HEK293T (cell line): ENCODE measurements around the gene RETSAT.

Source experiments
- CTCF ChIA-PET: fragments of 350-600 bp; formaldehyde crosslinking; extraction: SDS; loops from one replicate; lab custom pipeline; 2021; ENCODE audit warnings: antibody characterized with exemption, inconsistent platforms; lab: Yijun Ruan, JAX
- POLR2A ChIA-PET: fragments of 350-600 bp; formaldehyde crosslinking; extraction: SDS; loops from one replicate; lab custom pipeline; 2020; ENCODE audit warnings: antibody characterized with exemption, inconsistent platforms; lab: Yijun Ruan, JAX
- DNase-seq: peaks from one replicate; pipeline ENCODE4 v3.0.0; 2012; ENCODE audit warnings: mixed read lengths; ENCODE audit errors: extremely low spot score
- ARNT ChIP-seq: fragments of 450-650 bp; IDR thresholded peaks from 2 replicates; pipeline ENCODE4 v1.6.1; 2017; ENCODE audit warnings: mild to moderate bottlenecking
- CTBP1 ChIP-seq: fragments of 450-650 bp; IDR thresholded peaks from 2 replicates; pipeline ENCODE4 v1.6.1; 2016; ENCODE audit warnings: borderline replicate concordance
- ELF4 ChIP-seq: fragments of 450-650 bp; IDR thresholded peaks from 2 replicates; pipeline ENCODE4 v1.6.1; 2017; ENCODE audit warnings: antibody characterized with exemption
- FOXA1 ChIP-seq: fragments of 450-650 bp; IDR thresholded peaks from 2 replicates; pipeline ENCODE4 v1.6.1; 2016; ENCODE audit warnings: mild to moderate bottlenecking
- FOXK2 ChIP-seq: fragments of 450-650 bp; IDR thresholded peaks from 2 replicates; pipeline ENCODE4 v1.6.1; 2016; ENCODE audit warnings: mild to moderate bottlenecking
- FOXM1 ChIP-seq: fragments of 450-650 bp; IDR thresholded peaks from 2 replicates; pipeline ENCODE4 v1.6.1; 2017; ENCODE audit warnings: mild to moderate bottlenecking, borderline replicate concordance
- HDGF ChIP-seq: fragments of 450-650 bp; IDR thresholded peaks from 2 replicates; pipeline ENCODE4 v1.6.1; 2017; ENCODE audit warnings: antibody characterized with exemption, borderline replicate concordance
- L3MBTL2 ChIP-seq: fragments of 450-650 bp; conservative IDR thresholded peaks from 2 replicates; pipeline ENCODE4 v1.6.1; 2016; ENCODE audit warnings: mild to moderate bottlenecking
- LEF1 ChIP-seq: fragments of 450-650 bp; IDR thresholded peaks from 2 replicates; pipeline ENCODE4 v1.6.1; 2017; ENCODE audit warnings: mild to moderate bottlenecking, borderline replicate concordance
- NFRKB ChIP-seq: fragments of 450-650 bp; IDR thresholded peaks from 2 replicates; pipeline ENCODE4 v1.6.1; 2016; ENCODE audit warnings: mild to moderate bottlenecking, moderate library complexity
- SUZ12 ChIP-seq: fragments of 450-650 bp; IDR thresholded peaks from 2 replicates; pipeline ENCODE4 v1.6.1; 2016; ENCODE audit warnings: mild to moderate bottlenecking
- TARDBP ChIP-seq: fragments of 450-650 bp; IDR thresholded peaks from 2 replicates; pipeline ENCODE4 v1.6.1; 2016
- ZNF384 ChIP-seq: fragments of 450-650 bp; IDR thresholded peaks from 2 replicates; pipeline ENCODE4 v1.6.1; 2016
- TF ChIP-seq, protein P1 (sequence below): fragments of 450-650 bp; IDR thresholded peaks from 2 replicates; pipeline ENCODE4 v1.6.1; 2016

RETSAT gene

DNA sequence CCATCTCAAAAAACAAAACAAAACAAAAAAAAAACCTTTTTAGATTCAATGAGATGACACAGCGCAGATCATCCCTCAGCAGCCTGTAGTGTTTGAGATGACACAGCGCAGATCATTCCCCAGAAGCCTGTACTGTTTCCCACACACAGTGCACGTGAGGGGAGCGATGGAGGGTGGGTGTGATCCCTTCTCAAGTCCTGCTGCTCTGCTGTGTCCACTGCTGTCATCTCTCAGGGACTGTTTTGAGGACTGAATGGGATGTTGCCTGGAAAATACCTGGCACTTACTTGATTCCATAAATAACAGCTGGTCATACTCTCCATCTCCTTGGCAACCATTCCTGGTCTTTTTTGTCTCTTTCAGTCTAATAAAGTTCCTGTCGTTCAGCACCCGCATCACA, 52.2 kb downstream of the RETSAT start:
- TF ChIP-seq HDGF (no peak), L3MBTL2 (no peak), LEF1 (no peak), NFRKB (no peak), CTBP1 (no peak), FOXK2 (no peak), FOXM1 (no peak), TARDBP (no peak), ARNT (no peak), SUZ12 (no peak), ELF4 (no peak), ZNF384 (no peak), FOXA1 (no peak)
- TF ChIP-seq, protein P1, sequence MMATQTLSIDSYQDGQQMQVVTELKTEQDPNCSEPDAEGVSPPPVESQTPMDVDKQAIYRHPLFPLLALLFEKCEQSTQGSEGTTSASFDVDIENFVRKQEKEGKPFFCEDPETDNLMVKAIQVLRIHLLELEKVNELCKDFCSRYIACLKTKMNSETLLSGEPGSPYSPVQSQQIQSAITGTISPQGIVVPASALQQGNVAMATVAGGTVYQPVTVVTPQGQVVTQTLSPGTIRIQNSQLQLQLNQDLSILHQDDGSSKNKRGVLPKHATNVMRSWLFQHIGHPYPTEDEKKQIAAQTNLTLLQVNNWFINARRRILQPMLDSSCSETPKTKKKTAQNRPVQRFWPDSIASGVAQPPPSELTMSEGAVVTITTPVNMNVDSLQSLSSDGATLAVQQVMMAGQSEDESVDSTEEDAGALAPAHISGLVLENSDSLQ = no peak
- CTCF ChIA-PET = interaction anchor here (1.7 to 3.6 kb wide), 2 partner anchors 12 to 376 kb away, joined by 3 to 11 read pairs; no protein-coding TSS in a partner anchor
- POLR2A ChIA-PET = no interaction called here
- no peak for DNase-seq
